AG04450 (cell line): ENCODE results near the gene MX2. TPM values are rescaled to one million over a fixed set of nuclear protein-coding genes. Genes with fewer than 3 reads are reported as not detected.

Experiments used
- CTCF ChIA-PET: fragments of 300-600, 350-600 bp; formaldehyde crosslinking; extraction: SDS; loops from one replicate; lab custom pipeline; 2022; ENCODE audit warnings: antibody characterized with exemption, inconsistent platforms; lab: Charles Lee
- POLR2A ChIA-PET: fragments of 350-600 bp; formaldehyde crosslinking; extraction: SDS; loops from one replicate; lab custom pipeline; 2021; ENCODE audit warnings: antibody characterized with exemption, inconsistent platforms; lab: Yijun Ruan, JAX
- DNase-seq: peaks from one replicate; pipeline ENCODE4 v3.0.0-alpha.2; 2011; ENCODE audit warnings: low read depth, low spot score
- H3K27ac ChIP-seq: one replicate; pipeline ENCODE4 v1.5.1; 2012; ENCODE audit warnings: low read depth, low read length, control low read depth
- H3K27me3 ChIP-seq: one replicate; pipeline ENCODE4 v1.6.0; 2012; ENCODE audit warnings: low read length; ENCODE audit not compliant: control insufficient read depth, insufficient read depth
- H3K4me3 ChIP-seq: 2 replicates; pipeline ENCODE4 v1.5.1; 2011; ENCODE audit warnings: mild to moderate bottlenecking, low read depth, low read length, control low read depth
- H3K9me3 ChIP-seq: 2 replicates; pipeline ENCODE4 v1.5.1; 2012; ENCODE audit warnings: low read length; ENCODE audit not compliant: control insufficient read depth, insufficient read depth
- polyA plus RNA-seq: library from polyadenylated mRNA; depleted of rRNA; stranded (reverse); fragments of >200 nt; gene quantifications from 2 replicates; pipeline ENCODE4 v1.2.3, GENCODE V29; 2011
- TF ChIP-seq, protein P1 (sequence below): IDR thresholded peaks from 2 replicates; pipeline ENCODE4 v1.5.1; 2011; ENCODE audit warnings: low read depth, low read length, control low read depth, inconsistent platforms

The MX2 gene
- polyA plus RNA-seq, 1 experiment: 0.82 TPM

DNA sequence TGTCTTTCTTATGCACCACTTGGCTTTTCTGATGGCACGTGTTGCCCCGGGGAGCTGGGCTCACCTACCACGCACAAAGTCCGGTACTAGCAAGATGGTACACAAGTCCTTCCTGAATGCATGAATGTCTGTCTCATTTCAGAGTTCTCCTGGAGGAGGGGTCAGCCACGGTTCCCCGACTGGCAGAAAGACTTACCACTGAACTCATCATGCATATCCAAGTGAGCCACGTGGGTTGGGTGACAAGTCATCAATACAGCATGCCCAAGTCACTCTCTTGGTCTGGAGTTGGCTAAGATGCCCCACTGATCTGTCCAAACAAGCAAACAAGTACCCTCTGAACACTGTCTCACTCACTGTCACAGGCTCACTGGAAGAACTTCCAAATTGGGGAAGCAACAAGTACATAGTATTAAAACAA is 35.7 kb downstream of the MX2 start:
- Histone ChIP-seq H3K27me3 (no peaks in the 10 kb centered on the region), H3K4me3 (no peak overlapping the region), H3K9me3 (no peaks in the 10 kb centered on the region; the same call in 1 of the 2 replicates), H3K27ac (no peak overlapping the region)
- CTCF ChIA-PET: no interaction called here
- POLR2A ChIA-PET: no interaction called here
- no peak for DNase-seq
- TF ChIP-seq, protein P1, sequence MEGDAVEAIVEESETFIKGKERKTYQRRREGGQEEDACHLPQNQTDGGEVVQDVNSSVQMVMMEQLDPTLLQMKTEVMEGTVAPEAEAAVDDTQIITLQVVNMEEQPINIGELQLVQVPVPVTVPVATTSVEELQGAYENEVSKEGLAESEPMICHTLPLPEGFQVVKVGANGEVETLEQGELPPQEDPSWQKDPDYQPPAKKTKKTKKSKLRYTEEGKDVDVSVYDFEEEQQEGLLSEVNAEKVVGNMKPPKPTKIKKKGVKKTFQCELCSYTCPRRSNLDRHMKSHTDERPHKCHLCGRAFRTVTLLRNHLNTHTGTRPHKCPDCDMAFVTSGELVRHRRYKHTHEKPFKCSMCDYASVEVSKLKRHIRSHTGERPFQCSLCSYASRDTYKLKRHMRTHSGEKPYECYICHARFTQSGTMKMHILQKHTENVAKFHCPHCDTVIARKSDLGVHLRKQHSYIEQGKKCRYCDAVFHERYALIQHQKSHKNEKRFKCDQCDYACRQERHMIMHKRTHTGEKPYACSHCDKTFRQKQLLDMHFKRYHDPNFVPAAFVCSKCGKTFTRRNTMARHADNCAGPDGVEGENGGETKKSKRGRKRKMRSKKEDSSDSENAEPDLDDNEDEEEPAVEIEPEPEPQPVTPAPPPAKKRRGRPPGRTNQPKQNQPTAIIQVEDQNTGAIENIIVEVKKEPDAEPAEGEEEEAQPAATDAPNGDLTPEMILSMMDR: no peak

DNA sequence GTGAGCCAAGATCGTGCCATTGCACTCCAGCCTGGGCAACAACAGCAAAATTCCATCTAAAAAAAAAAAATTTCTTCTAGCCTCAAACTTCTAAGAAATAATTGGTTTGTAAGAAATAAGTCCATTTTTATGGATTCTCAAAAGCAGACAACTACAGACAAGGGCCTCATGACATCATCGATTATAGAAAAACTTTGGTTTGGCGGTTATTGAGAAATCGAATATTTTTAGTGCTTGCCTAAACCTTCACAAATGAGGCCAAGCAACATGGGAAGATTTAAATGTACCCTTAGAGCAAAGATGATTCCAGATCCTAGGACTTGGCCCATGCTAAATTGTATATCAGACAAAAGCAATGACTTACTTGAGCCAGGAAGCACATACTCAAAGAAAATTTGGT is 36.4 kb downstream of the MX2 start:
- CTCF ChIA-PET: no interaction called here
- H3K27me3 ChIP-seq: no peaks in the 10 kb centered on the region
- H3K27ac ChIP-seq: no peak overlapping the region
- TF ChIP-seq, protein P1: no peak
- no peak overlapping the region for H3K4me3 ChIP-seq
- no peaks in the 10 kb centered on the region; the same call in 1 of the 2 replicates for H3K9me3 ChIP-seq
- POLR2A ChIA-PET: no interaction called here
- DNase-seq: no peak

DNA sequence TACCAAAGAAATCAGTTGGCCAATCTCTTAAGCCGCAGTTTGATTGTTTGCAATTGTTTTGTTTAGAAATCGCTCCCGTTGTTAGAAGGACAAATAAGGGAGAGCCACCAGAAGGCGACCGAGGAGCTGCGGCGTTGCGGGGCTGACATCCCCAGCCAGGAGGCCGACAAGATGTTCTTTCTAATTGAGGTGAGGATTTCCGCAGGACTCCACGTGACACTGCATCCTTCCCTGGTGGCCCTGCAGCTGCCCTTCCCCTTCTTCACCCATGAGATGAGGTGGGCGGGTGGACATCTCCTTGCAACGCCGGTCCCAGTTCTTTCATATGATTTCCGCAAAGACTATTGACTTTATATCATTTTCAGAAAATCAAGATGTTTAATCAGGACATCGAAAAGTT is 37.0 kb downstream of the MX2 start:
- Histone ChIP-seq H3K9me3 (no peaks in the 10 kb centered on the region; the same call in 1 of the 2 replicates), H3K27ac (no peak overlapping the region), H3K4me3 (no peak overlapping the region), H3K27me3 (peaks cover 2% of the 10 kb centered on the region)
- DNase-seq: no peak
- ChIA-PET CTCF (no interaction called here), POLR2A (no interaction called here)
- TF ChIP-seq, protein P1: no peak

DNA sequence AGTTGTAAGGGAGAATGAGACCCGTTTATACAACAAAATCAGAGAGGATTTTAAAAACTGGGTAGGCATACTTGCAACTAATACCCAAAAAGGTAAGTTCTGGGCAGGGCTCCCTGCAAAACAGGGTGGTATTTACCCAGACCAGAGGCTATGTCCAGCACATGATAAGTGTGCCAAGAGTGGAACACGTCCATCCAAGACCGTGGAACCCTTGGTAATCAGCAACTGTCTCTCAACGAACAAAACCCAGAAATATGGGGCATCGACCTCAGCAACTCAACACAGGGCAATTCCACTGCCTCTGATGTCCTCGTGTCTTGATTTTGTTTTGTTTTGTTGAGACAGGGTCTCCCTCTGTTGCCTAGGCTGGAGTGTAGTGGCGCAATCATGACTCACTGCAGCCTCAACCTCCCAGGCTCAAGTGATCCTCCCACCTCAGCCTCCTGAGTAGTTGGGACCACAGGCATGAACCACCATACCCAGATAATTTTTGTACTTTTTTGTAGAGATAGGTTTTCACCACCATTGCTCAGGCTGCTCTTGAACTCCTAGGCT is 37.5 kb downstream of the MX2 start:
- POLR2A ChIA-PET: no interaction called here
- no peak overlapping the region for H3K4me3 ChIP-seq
- peaks cover 2% of the 10 kb centered on the region for H3K27me3 ChIP-seq
- H3K27ac ChIP-seq: no peak overlapping the region
- TF ChIP-seq, protein P1: no peak
- no peak for DNase-seq
- H3K9me3 ChIP-seq: no peaks in the 10 kb centered on the region; the same call in 1 of the 2 replicates
- CTCF ChIA-PET: no interaction called here

DNA sequence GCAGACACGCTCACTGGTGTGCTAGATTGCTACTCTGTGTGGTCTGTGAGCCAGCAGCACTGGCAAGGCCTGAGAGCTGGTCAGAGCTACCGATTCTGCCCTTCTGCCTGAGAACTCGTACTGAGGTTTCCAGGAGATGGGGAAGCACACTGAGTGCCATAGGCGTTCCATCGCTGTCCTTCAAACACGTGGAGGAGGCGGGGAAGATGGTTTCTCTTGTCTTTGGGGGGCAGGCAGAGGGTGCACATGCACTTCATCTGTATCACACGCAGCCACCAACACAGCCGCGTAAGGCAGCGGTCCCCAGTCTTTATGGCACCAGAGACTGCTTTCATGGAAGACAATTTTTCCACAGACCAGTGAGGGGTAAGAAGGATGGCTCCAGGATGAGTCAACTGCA is 40.4 kb downstream of the MX2 start:
- ChIA-PET CTCF (no interaction called here), POLR2A (no interaction called here)
- DNase-seq: no peak
- TF ChIP-seq, protein P1: no peak
- Histone ChIP-seq H3K9me3 (no peaks in the 10 kb centered on the region; the same call in 1 of the 2 replicates), H3K4me3 (no peak overlapping the region), H3K27me3 (peaks cover 2% of the 10 kb centered on the region), H3K27ac (no peak overlapping the region)
